ENCODE data around the gene NOC2L. TPM values are rescaled to one million over a fixed set of nuclear protein-coding genes. Genes with fewer than 3 reads are reported as not detected.

The NOC2L gene
- total and polyA plus RNA-seq, 9 of the 15 experiments (the other 6 are each of a cell fraction or from before 2014, with no cell fraction given) = 4.0 to 410 (median 200) TPM

GRCh38 chr1:980137-980571 is 21.1 kb upstream of the NOC2L start:
- peak overlapping the region in 1 of 2 experiments; percentile 50; a peak in 2 of 4 replicates for H3K9ac ChIP-seq (ENCODE audit: insufficient read depth in 1 of 2, low read depth in 2 of 2, low read length in 2 of 2)
- TF ChIP-seq HDAC8 (tag; IDR thresholded peaks at IDR 0.05) (no peak), HMG20B (CRISPR knock-in tag; IDR thresholded peaks at IDR 0.05) (no peak), PCBP1 (IDR thresholded peaks at IDR 0.05; ENCODE audit: low read depth, low read length, poor library complexity, severe bottlenecking) (peak; percentile 10)
- TF ChIP-seq, protein P1, sequence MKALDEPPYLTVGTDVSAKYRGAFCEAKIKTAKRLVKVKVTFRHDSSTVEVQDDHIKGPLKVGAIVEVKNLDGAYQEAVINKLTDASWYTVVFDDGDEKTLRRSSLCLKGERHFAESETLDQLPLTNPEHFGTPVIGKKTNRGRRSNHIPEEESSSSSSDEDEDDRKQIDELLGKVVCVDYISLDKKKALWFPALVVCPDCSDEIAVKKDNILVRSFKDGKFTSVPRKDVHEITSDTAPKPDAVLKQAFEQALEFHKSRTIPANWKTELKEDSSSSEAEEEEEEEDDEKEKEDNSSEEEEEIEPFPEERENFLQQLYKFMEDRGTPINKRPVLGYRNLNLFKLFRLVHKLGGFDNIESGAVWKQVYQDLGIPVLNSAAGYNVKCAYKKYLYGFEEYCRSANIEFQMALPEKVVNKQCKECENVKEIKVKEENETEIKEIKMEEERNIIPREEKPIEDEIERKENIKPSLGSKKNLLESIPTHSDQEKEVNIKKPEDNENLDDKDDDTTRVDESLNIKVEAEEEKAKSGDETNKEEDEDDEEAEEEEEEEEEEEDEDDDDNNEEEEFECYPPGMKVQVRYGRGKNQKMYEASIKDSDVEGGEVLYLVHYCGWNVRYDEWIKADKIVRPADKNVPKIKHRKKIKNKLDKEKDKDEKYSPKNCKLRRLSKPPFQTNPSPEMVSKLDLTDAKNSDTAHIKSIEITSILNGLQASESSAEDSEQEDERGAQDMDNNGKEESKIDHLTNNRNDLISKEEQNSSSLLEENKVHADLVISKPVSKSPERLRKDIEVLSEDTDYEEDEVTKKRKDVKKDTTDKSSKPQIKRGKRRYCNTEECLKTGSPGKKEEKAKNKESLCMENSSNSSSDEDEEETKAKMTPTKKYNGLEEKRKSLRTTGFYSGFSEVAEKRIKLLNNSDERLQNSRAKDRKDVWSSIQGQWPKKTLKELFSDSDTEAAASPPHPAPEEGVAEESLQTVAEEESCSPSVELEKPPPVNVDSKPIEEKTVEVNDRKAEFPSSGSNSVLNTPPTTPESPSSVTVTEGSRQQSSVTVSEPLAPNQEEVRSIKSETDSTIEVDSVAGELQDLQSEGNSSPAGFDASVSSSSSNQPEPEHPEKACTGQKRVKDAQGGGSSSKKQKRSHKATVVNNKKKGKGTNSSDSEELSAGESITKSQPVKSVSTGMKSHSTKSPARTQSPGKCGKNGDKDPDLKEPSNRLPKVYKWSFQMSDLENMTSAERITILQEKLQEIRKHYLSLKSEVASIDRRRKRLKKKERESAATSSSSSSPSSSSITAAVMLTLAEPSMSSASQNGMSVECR (CRISPR knock-in tag; IDR thresholded peaks at IDR 0.05) = 0 out of 2 replicates have a peak, but pooled peaks have one; percentile 4
- FAIRE-seq (no peak), DNase-seq (ENCODE audit: extremely low read depth in 1 of 4, low spot score in 3 of 4) (no peak), ATAC-seq (no peak)
- in situ Hi-C loops (cut with MboI) (loop anchor here (10.0 kb wide), 1 partner anchor 85 kb away; no protein-coding TSS in a partner anchor), intact Hi-C loops (cut with micrococcal nuclease) (loop anchor here (10.0 kb wide), 1 partner anchor 315 kb away; no protein-coding TSS in a partner anchor)
- ChIA-PET POLR2A (interaction anchor here (0.7 to 1.5 kb wide), 3 partner anchors 13 to 344 kb away, joined by 4 to 7 read pairs (median 4); no protein-coding TSS in a partner anchor), CTCF (ENCODE audit: low intra/inter-chr PET ratio) (interaction anchor here (1.1 kb wide), 1 partner anchor 76 kb away, joined by 4 read pairs; no protein-coding TSS in a partner anchor)
- BruUV-seq (replicated peaks) = no TSS peak
- peaks cover 39 to 70% of the 10 kb centered on the region in 2 experiments; a peak in 4 of 5 replicates for H3K27me3 ChIP-seq (ENCODE audit: control insufficient read depth in 2 of 2, insufficient read depth in 2 of 2, low read length in 2 of 2)
- peaks cover 13% of the 10 kb centered on the region for H4K20me1 ChIP-seq (replicated peaks; ENCODE audit: control insufficient read depth, insufficient read depth, low read length)
- WGBS (ENCODE audit: insufficient coverage, low coverage, missing lambda C conversion rate) = 29% methylated on average over 13 of the region's 13 CpGs
- no peak overlapping the region for H3K27ac ChIP-seq (ENCODE audit: extremely low read depth, low read depth, low read length)
- no peak overlapping the region for H3K4me2 ChIP-seq (ENCODE audit: insufficient read depth, low read length)
- no peak overlapping the region for H2AFZ ChIP-seq (ENCODE audit: low read depth, low read length)
- peaks cover 0 to 75% of the 10 kb centered on the region in 2 experiments; a peak in 3 of 5 replicates for H3K4me1 ChIP-seq (replicated peaks in 1 of 2; ENCODE audit: control insufficient read depth in 2 of 2, insufficient read depth in 2 of 2, low read length in 2 of 2)
- no peak overlapping the region for H3K4me3 ChIP-seq
- H3K36me3 ChIP-seq (ENCODE audit: control insufficient read depth, insufficient read depth, low read length) = no peaks in the 10 kb centered on the region
- H3K79me2 ChIP-seq (ENCODE audit: control insufficient read depth, insufficient read depth, low read length) = no peaks in the 10 kb centered on the region
- H3K9me1 ChIP-seq (ENCODE audit: control insufficient read depth, insufficient read depth, low read length) = no peaks in the 10 kb centered on the region
- H3K9me3 ChIP-seq (replicated peaks; ENCODE audit: control insufficient read depth, insufficient read depth, low read depth, low read length) = no peaks in the 10 kb centered on the region
